SU-DHL-6 (cell line): Measurements from ENCODE around the gene SPO11.
A peak's percentile ranks its signal among the peaks of the same experiment; 100 is the strongest.

ENCODE experiments used
- H2AFZ ChIP-seq: fragments of 200-600 bp; sonication (generic); 2 replicates; pipeline ENCODE4 v1.6.1; 2014; ENCODE audit warnings: low read depth, mild to moderate bottlenecking, moderate library complexity, mixed read lengths, antibody characterized with exemption, low read length; ENCODE audit not compliant: severe bottlenecking
- H3F3A ChIP-seq: fragments of 200-600 bp; shearing (Covaris generic); 2 replicates; pipeline ENCODE4 v1.6.0; 2016; ENCODE audit warnings: antibody characterized with exemption, mild to moderate bottlenecking; ENCODE audit not compliant: insufficient read depth
- H3K27ac ChIP-seq: fragments of 200-600 bp; sonication (generic); 2 replicates; pipeline ENCODE4 v1.5.1; 2016; ENCODE audit warnings: low read depth, mild to moderate bottlenecking, low read length, moderate library complexity, mixed read lengths
- H3K27me3 ChIP-seq: fragments of 200-600 bp; sonication (generic), shearing (Covaris generic); 2 replicates; pipeline ENCODE4 v1.6.0; 2014; ENCODE audit warnings: mild to moderate bottlenecking, low read length
- H3K36me3 ChIP-seq: fragments of 200-600 bp; sonication (generic); 2 replicates; pipeline ENCODE4 v1.6.1; 2014; ENCODE audit warnings: mild to moderate bottlenecking, low read length, mixed read lengths
- H3K4me2 ChIP-seq: fragments of 300-600, 200-600 bp; shearing (Covaris generic), sonication (generic); 2 replicates; pipeline ENCODE4 v1.6.0; 2014; ENCODE audit warnings: low read length, low read depth, mild to moderate bottlenecking; ENCODE audit not compliant: poor library complexity, severe bottlenecking
- H3K4me3 ChIP-seq: fragments of 200-600 bp; sonication (generic); 2 replicates; pipeline ENCODE4 v1.5.1; 2014; ENCODE audit warnings: antibody characterized with exemption, low read length, mild to moderate bottlenecking, mixed read lengths; ENCODE audit not compliant: insufficient read depth, poor library complexity, severe bottlenecking
- H3K79me2 ChIP-seq: fragments of 200-600 bp; sonication (generic); 2 replicates; pipeline ENCODE4 v1.6.1; 2014; ENCODE audit warnings: mild to moderate bottlenecking, low read length, moderate library complexity; ENCODE audit not compliant: insufficient read depth
- H3K9ac ChIP-seq: fragments of 200-600 bp; sonication (generic); 2 replicates; pipeline ENCODE4 v1.7.0; 2014; ENCODE audit warnings: mild to moderate bottlenecking, low read length
- H3K9me2 ChIP-seq: fragments of 200-600 bp; sonication (generic); replicated peaks from 2 replicates; pipeline ENCODE4 v1.6.1; 2014; ENCODE audit warnings: low read length; ENCODE audit not compliant: insufficient read depth
- H3K9me3 ChIP-seq: fragments of 200-600 bp; sonication (generic); 2 replicates; pipeline ENCODE4 v1.6.1; 2014; ENCODE audit warnings: low read length, mixed read lengths; ENCODE audit not compliant: insufficient read depth
- H4K20me1 ChIP-seq: fragments of 200-600 bp; sonication (generic); 2 replicates; pipeline ENCODE4 v1.6.1; 2014; ENCODE audit warnings: low read depth, mild to moderate bottlenecking, antibody characterized with exemption, low read length, moderate library complexity, mixed read lengths
- CTCF ChIP-seq: fragments of 200-600 bp; sonication (generic); IDR thresholded peaks from one replicate; pipeline ENCODE4 v1.5.1; 2017; ENCODE audit warnings: antibody characterized with exemption, mild to moderate bottlenecking, low read length, moderate library complexity; ENCODE audit not compliant: insufficient read depth, poor library complexity, severe bottlenecking
- EZH2phosphoT487 ChIP-seq: fragments of 200-600 bp; sonication (generic), shearing (Covaris generic); conservative IDR thresholded peaks from 2 replicates; pipeline ENCODE4 v1.6.1; 2018; ENCODE audit warnings: mild to moderate bottlenecking, antibody characterized with exemption, low read length, moderate library complexity, mixed read lengths

The SPO11 gene

GRCh38 chr20:57351042-57351783 is 21.6 kb downstream of the SPO11 start, which contains the start of gene RAE1:
Gene RAE1 (plus strand): TSS chr20:57351255. CDS start chr20:57354039, 2,784 bp downstream.
- Histone ChIP-seq H3K27ac (peak within 1 kb of the TSS; percentile 40), H3K9me2 (no peaks in the 10 kb centered on the region), H4K20me1 (no peaks in the 10 kb centered on the region; the same call in 1 of the 2 replicates), H3K79me2 (peaks cover 33% of the 10 kb centered on the region), H3K9me3 (no peaks in the 10 kb centered on the region), H3K4me3 (peak within 1 kb of the TSS; percentile 93), H3K36me3 (peaks cover 5% of the 10 kb centered on the region; the same call in 1 of the 2 replicates), H3F3A (peaks cover 11% of the 10 kb centered on the region; the same call in 1 of the 2 replicates), H3K27me3 (no peaks in the 10 kb centered on the region), H2AFZ (peak within 1 kb of the TSS; percentile 83), H3K9ac (peak within 1 kb of the TSS; percentile 90), H3K4me2 (peak within 1 kb of the TSS; percentile 77)
- TF ChIP-seq EZH2phosphoT487 (no peak), CTCF (no peak)

GRCh38 chr20:57352305-57352704 is 22.7 kb downstream of the SPO11 start:
- H3F3A ChIP-seq: peaks cover 11% of the 10 kb centered on the region; the same call in 1 of the 2 replicates
- peak overlapping the region; percentile 90 for H3K9ac ChIP-seq
- H3K9me2 ChIP-seq: no peaks in the 10 kb centered on the region
- H4K20me1 ChIP-seq: no peaks in the 10 kb centered on the region; the same call in 1 of the 2 replicates
- no peak overlapping the region for H2AFZ ChIP-seq
- no peak overlapping the region for H3K27ac ChIP-seq
- peaks cover 12% of the 10 kb centered on the region; the same call in 1 of the 2 replicates for H3K36me3 ChIP-seq
- peaks cover 33% of the 10 kb centered on the region for H3K79me2 ChIP-seq
- H3K27me3 ChIP-seq: no peaks in the 10 kb centered on the region
- H3K4me3 ChIP-seq: peak overlapping the region; percentile 93
- H3K9me3 ChIP-seq: no peaks in the 10 kb centered on the region
- H3K4me2 ChIP-seq: peak overlapping the region; percentile 77
- TF ChIP-seq CTCF: no peak
- no peak for TF ChIP-seq EZH2phosphoT487

- Histone ChIP-seq H3K9ac (no peak overlapping the region), H4K20me1 (no peaks in the 10 kb centered on the region; the same call in 1 of the 2 replicates), H3F3A (peaks cover 11% of the 10 kb centered on the region; the same call in 1 of the 2 replicates), H3K4me3 (no peak overlapping the region), H2AFZ (no peak overlapping the region), H3K9me3 (no peaks in the 10 kb centered on the region), H3K27ac (no peak overlapping the region), H3K27me3 (no peaks in the 10 kb centered on the region), H3K79me2 (peaks cover 33% of the 10 kb centered on the region), H3K9me2 (no peaks in the 10 kb centered on the region), H3K36me3 (peaks cover 12% of the 10 kb centered on the region; the same call in 1 of the 2 replicates), H3K4me2 (no peak overlapping the region)
- no peak for TF ChIP-seq CTCF
- no peak for TF ChIP-seq EZH2phosphoT487
These were observed 23.7 kb downstream of the SPO11 start for GRCh38 chr20:57353351-57353750.
